Lower leg skin (tissue), 3 donors: ENCODE results near the gene RIPOR2.

Experiments
- CTCF ChIP-seq, 3 donors: fragments of 450-650 bp; IDR thresholded peaks; one replicate each; pipeline ENCODE4 v1.5.1; 2016; ENCODE audit warnings: antibody characterized with exemption in 3 of 3, mild to moderate bottlenecking in 3 of 3, moderate library complexity in 2 of 3
- POLR2A ChIP-seq, 2 donors: fragments of 450-650 bp; IDR thresholded peaks; one replicate each; pipeline ENCODE4 v1.6.1; 2016 to 2017; ENCODE audit warnings: antibody characterized with exemption in 2 of 2, mild to moderate bottlenecking in 1 of 2, moderate library complexity in 1 of 2

GRCh38 chr6:24831771-24832716, 103.7 kb downstream of the RIPOR2 start:
- TF ChIP-seq CTCF (IDR thresholded peaks at IDR 0.05) (no peak), POLR2A (IDR thresholded peaks at IDR 0.05) (no peak)
